K562 (cell line): ENCODE data around the gene TNIK. TPM values are rescaled to one million over a fixed set of nuclear protein-coding genes. Genes with fewer than 3 reads are reported as not detected.
A peak's percentile ranks its signal among the peaks of the same experiment; 100 is the strongest.

Experiments used
- ATAC-seq: fragments of 200-7000 bp; cut with Tn5 transposase; 3 replicates; pipeline ENCODE4 v1.9.1; 2020; ENCODE audit warnings: moderate library complexity
- BruUV-seq: library from RNA; stranded (reverse); fragments of 400-500 nt; replicated peaks from 2 replicates; lab custom pipeline; 2021; lab: Mats Ljungman, UMichigan
- CTCF ChIA-PET: fragments of 300-600 bp; formaldehyde crosslinking; extraction: SDS; loops from one replicate; lab custom pipeline; 2021; ENCODE audit warnings: low intra/inter-chr PET ratio; lab: Yijun Ruan, JAX
- POLR2A ChIA-PET: fragments of 300-600, 350-650 bp; sonication (Branson Sonifier 250); formaldehyde crosslinking; extraction: SDS; loops from one replicate; lab custom pipeline; 2021; ENCODE audit warnings: antibody characterized with exemption, inconsistent platforms; lab: Yijun Ruan, JAX
- DNase-seq, 4 experiments: peaks; one replicate each; pipeline versions ENCODE4 v3.0.0 to v3.0.0-alpha.2; 2011 to 2018; ENCODE audit warnings: low spot score in 3 of 4, mixed read lengths in 3 of 4; ENCODE audit errors: extremely low read depth in 1 of 4
- FAIRE-seq: peaks from 2 replicates; lab custom pipeline; 2011; peaks lifted over from hg19 to GRCh38; lab: Jason Lieb, UNC
- H2AFZ ChIP-seq: 2 replicates; pipeline ENCODE4 v1.6.0; 2011; ENCODE audit warnings: low read depth, low read length, control low read depth, inconsistent platforms
- H3K27ac ChIP-seq: fragments of 200-600 bp; 3 replicates; pipeline ENCODE4 v1.8.0; 2011; ENCODE audit warnings: low read depth, mild to moderate bottlenecking, control low read depth, inconsistent platforms, low read length, moderate library complexity, mixed read lengths; ENCODE audit errors: extremely low read depth
- H3K27me3 ChIP-seq, 2 experiments: fragments of 300-600 bp in 1 of 2; 2 replicates in 1 of 2; 3 replicates in 1 of 2; pipeline versions ENCODE4 v1.6.0 to v1.8.0; 2011; ENCODE audit warnings: inconsistent platforms in 2 of 2, low read length in 2 of 2, mild to moderate bottlenecking in 1 of 2, mixed read lengths in 1 of 2, moderate library complexity in 1 of 2; ENCODE audit not compliant: control insufficient read depth in 2 of 2, insufficient read depth in 2 of 2
- H3K36me3 ChIP-seq: fragments of 300-600 bp; 3 replicates; pipeline ENCODE4 v1.8.0; 2011; ENCODE audit warnings: mild to moderate bottlenecking, low read length, inconsistent platforms; ENCODE audit not compliant: control insufficient read depth, insufficient read depth
- H3K4me1 ChIP-seq, 2 experiments: fragments of 200-600 bp in 1 of 2; replicated peaks in 1 of 2; 2 replicates in 1 of 2; 3 replicates in 1 of 2; pipeline versions ENCODE4 v1.5.1 to v1.8.0; 2011; ENCODE audit warnings: inconsistent platforms in 2 of 2, low read length in 2 of 2, mild to moderate bottlenecking in 1 of 2, mixed read lengths in 1 of 2, moderate library complexity in 1 of 2; ENCODE audit not compliant: control insufficient read depth in 2 of 2, insufficient read depth in 2 of 2
- H3K4me2 ChIP-seq: 2 replicates; pipeline ENCODE4 v1.6.1; 2011; ENCODE audit warnings: low read length, control low read depth, inconsistent platforms, mixed read lengths; ENCODE audit not compliant: insufficient read depth
- H3K4me3 ChIP-seq: fragments of 200-600 bp; sonication (generic), shearing (Covaris generic); 2 replicates; pipeline ENCODE4 v1.5.1; 2016; ENCODE audit warnings: control low read depth, inconsistent platforms
- H3K79me2 ChIP-seq: fragments of 200-600 bp; 3 replicates; pipeline ENCODE4 v1.8.0; 2011; ENCODE audit warnings: low read length, inconsistent platforms; ENCODE audit not compliant: control insufficient read depth, insufficient read depth
- H3K9ac ChIP-seq, 2 experiments: 2 replicates each; pipeline versions ENCODE4 v1.6.0 to v1.6.1; 2011; ENCODE audit warnings: low read depth in 2 of 2, low read length in 2 of 2, control low read depth in 1 of 2, inconsistent platforms in 1 of 2, mild to moderate bottlenecking in 1 of 2, mixed read lengths in 1 of 2; ENCODE audit not compliant: insufficient read depth in 1 of 2
- H3K9me1 ChIP-seq: one replicate; pipeline ENCODE4 v1.6.0; 2011; ENCODE audit warnings: inconsistent platforms, mild to moderate bottlenecking, low read length, moderate library complexity; ENCODE audit not compliant: control insufficient read depth, insufficient read depth
- H3K9me3 ChIP-seq: replicated peaks from 2 replicates; pipeline ENCODE4 v1.5.1; 2011; ENCODE audit warnings: low read depth, low read length, inconsistent platforms; ENCODE audit not compliant: control insufficient read depth, insufficient read depth
- H4K20me1 ChIP-seq: replicated peaks from 2 replicates; pipeline ENCODE4 v1.6.1; 2011; ENCODE audit warnings: low read length, inconsistent platforms, mixed read lengths; ENCODE audit not compliant: control insufficient read depth, insufficient read depth
- CCNT2 ChIP-seq: IDR thresholded peaks from 2 replicates; pipeline ENCODE4 v1.6.1; 2011; ENCODE audit warnings: borderline replicate concordance, low read depth, mild to moderate bottlenecking, moderate library complexity, mixed read lengths, low read length; ENCODE audit not compliant: insufficient read length; ENCODE audit errors: extremely low read depth
- COPS2 ChIP-seq: fragments of 450-650 bp; conservative IDR thresholded peaks from 2 replicates; pipeline ENCODE4 v1.6.1; 2016; ENCODE audit warnings: mild to moderate bottlenecking, moderate library complexity
- MCM2 ChIP-seq: fragments of 450-650 bp; IDR thresholded peaks from 2 replicates; pipeline ENCODE4 v1.6.1; 2017; ENCODE audit warnings: low read depth, mild to moderate bottlenecking
- NCOA1 ChIP-seq: fragments of 450-650 bp; IDR thresholded peaks from 2 replicates; pipeline ENCODE4 v1.6.1; 2016; ENCODE audit warnings: low read depth
- NFATC3 ChIP-seq: fragments of 450-650 bp; IDR thresholded peaks from 2 replicates; pipeline ENCODE4 v1.6.1; 2017; ENCODE audit warnings: mild to moderate bottlenecking
- NR4A1 ChIP-seq, 2 experiments: fragments of 250-450 bp in 1 of 2; fragments of 450-650 bp in 1 of 2; sonication (Bioruptor Pico) in 1 of 2; IDR thresholded peaks; 2 replicates each; pipeline versions ENCODE4 v1.4.0 to v1.6.1; 2016 to 2020; ENCODE audit warnings: mild to moderate bottlenecking in 2 of 2, missing compliant biosample characterization in 1 of 2, missing genetic modification characterization in 1 of 2, moderate library complexity in 1 of 2
- SP2 ChIP-seq: IDR thresholded peaks from 2 replicates; pipeline ENCODE4 v1.6.1; 2011; ENCODE audit warnings: mild to moderate bottlenecking, low read depth, low read length, moderate library complexity; ENCODE audit not compliant: poor library complexity, severe bottlenecking; ENCODE audit errors: extremely low read depth
- ZBTB2 ChIP-seq: fragments of 450-650 bp; IDR thresholded peaks from 2 replicates; pipeline ENCODE4 v1.6.1; 2016; ENCODE audit warnings: antibody characterized with exemption
- ZNF707 ChIP-seq: fragments of 250-450 bp; sonication (Bioruptor Pico); conservative IDR thresholded peaks from 2 replicates; pipeline ENCODE4 v1.8.0; 2022; ENCODE audit warnings: inconsistent platforms, mild to moderate bottlenecking, moderate library complexity
- in situ Hi-C: fragments of 300-500 bp; cut with MboI; formaldehyde crosslinking; loops from 4 replicates; pipeline ENCODE4 v1.15.0; 2018; ENCODE audit warnings: inconsistent platforms, mixed read lengths
- intact Hi-C: fragments of 100-400 bp; cut with micrococcal nuclease; formaldehyde crosslinking; loops from 2 replicates; pipeline ENCODE4 v1.14.2; 2022
- polyA plus RNA-seq, 8 experiments: library from polyadenylated mRNA; depleted of rRNA in 4 of 8; stranded (reverse) in 5 of 8; unstranded in 3 of 8; fragments of >200 nt; fragmentation: Nextera tagmentation in 2 of 8; fragmentation: Illumina TruSeq in 1 of 8; extraction: Ambion mirVana in 2 of 8; extraction: Trizol in 1 of 8; gene quantifications; 2 replicates each; pipeline versions ENCODE4 v1.2.1 to v1.2.3, GENCODE V29; 2011 to 2014; ENCODE audit warnings: inconsistent platforms in 1 of 8, missing spikeins in 1 of 8
- total RNA-seq, 7 experiments: library from RNA; depleted of rRNA in 6 of 7; stranded (reverse); fragments of >200 nt in 6 of 7; fragmentation: Illumina TruSeq in 2 of 7; extraction: Trizol in 2 of 7; gene quantifications; 2 replicates each; pipeline versions ENCODE4 v1.2.1 to v1.2.3, GENCODE V29; 2011 to 2021; ENCODE audit warnings: low replicate concordance in 1 of 7

Gene TNIK
- total and polyA plus RNA-seq, 9 of the 15 experiments (the other 6 are each of a cell fraction or from before 2014, with no cell fraction given) = 6.6 to 39.0 (median 24.7) TPM

GRCh38 chr3:171487382-171487781 is 27.2 kb upstream of the TNIK start (continued):
- TF ChIP-seq NR4A1 (CRISPR knock-in tag; IDR thresholded peaks at IDR 0.05) (no peak), NR4A1 (tag; IDR thresholded peaks at IDR 0.05) (no peak)
- TF ChIP-seq, all 486 proteins: peak for 27

- DNase-seq (no peak), FAIRE-seq (no peak), ATAC-seq (no peak)
- no peaks in the 10 kb centered on the region for H3K36me3 ChIP-seq
- H2AFZ ChIP-seq = no peak overlapping the region
- no peaks in the 10 kb centered on the region for H3K9me3 ChIP-seq
- no peaks in the 10 kb centered on the region for H4K20me1 ChIP-seq
- H3K4me2 ChIP-seq = no peak overlapping the region
- CTCF ChIA-PET = no interaction called here
- no peak overlapping the region for H3K4me3 ChIP-seq
- no TSS peak for BruUV-seq
- no peak overlapping the region for H3K9ac ChIP-seq
- H3K27me3 ChIP-seq = no peaks in the 10 kb centered on the region
- intact Hi-C loops = no loop called here
- H3K27ac ChIP-seq = no peak overlapping the region
- peaks cover 0 to 8% of the 10 kb centered on the region in 2 experiments; a peak in 2 of 5 replicates for H3K4me1 ChIP-seq
- POLR2A ChIA-PET = no interaction called here
- in situ Hi-C loops = no loop called here
- no peak for TF ChIP-seq NCOA1
- TF ChIP-seq COPS2 = no peak
- no peak for TF ChIP-seq SP2
- 0 out of 2 replicates have a peak, but pooled peaks have one; percentile 51 for TF ChIP-seq ZNF707 (CRISPR knock-in tag)
- no peak for TF ChIP-seq CCNT2
- TF ChIP-seq NFATC3 = no peak
- no peak for TF ChIP-seq MCM2
- TF ChIP-seq ZBTB2 = no peak
- no peaks in the 10 kb centered on the region for H3K79me2 ChIP-seq
- H3K9me1 ChIP-seq = no peaks in the 10 kb centered on the region
Measured at GRCh38 chr3:171485338-171485737, 25.1 kb upstream of the TNIK start.
